SK-N-SH treated with all-trans-retinoic acid at 6 μM for 48 hours (cell line): Measurements from ENCODE around the gene PHGDH.

ENCODE experiments used
- ISL1 ChIP-seq: fragments of 250-450 bp; sonication (Bioruptor Pico); IDR thresholded peaks from 2 replicates; pipeline ENCODE4 v2.1.2; 2022; ENCODE audit warnings: mild to moderate bottlenecking, moderate library complexity
- PATZ1 ChIP-seq: fragments of 250-450 bp; sonication (Bioruptor Pico); IDR thresholded peaks from 2 replicates; pipeline ENCODE4 v1.8.0; 2020; ENCODE audit warnings: mild to moderate bottlenecking, moderate library complexity, borderline replicate concordance
- POU6F1 ChIP-seq: fragments of 250-450 bp; sonication (Bioruptor Pico); IDR thresholded peaks from 2 replicates; pipeline ENCODE4 v1.8.0; 2021; ENCODE audit warnings: low read depth, mild to moderate bottlenecking, moderate library complexity, borderline replicate concordance
- RARB ChIP-seq: fragments of 250-450 bp; sonication (Bioruptor Pico); IDR thresholded peaks from 2 replicates; pipeline ENCODE4 v1.8.0; 2021; ENCODE audit warnings: mild to moderate bottlenecking, moderate library complexity
- TCF4 ChIP-seq: fragments of 250-450 bp; sonication (Bioruptor Pico); IDR thresholded peaks from 2 replicates; pipeline ENCODE4 v1.8.0; 2021; ENCODE audit warnings: mild to moderate bottlenecking, moderate library complexity, borderline replicate concordance
- TSHZ2 ChIP-seq: fragments of 250-450 bp; sonication (Bioruptor Pico); IDR thresholded peaks from 2 replicates; pipeline ENCODE4 v1.5.0; 2020; ENCODE audit warnings: mild to moderate bottlenecking, moderate library complexity
- ZFP30 ChIP-seq: fragments of 450-650 bp; formaldehyde crosslinking; IDR thresholded peaks from 2 replicates; pipeline ENCODE4 v1.5.0; 2022; ENCODE audit warnings: mild to moderate bottlenecking, moderate library complexity
- ZNF8 ChIP-seq: fragments of 450-650 bp; formaldehyde crosslinking; IDR thresholded peaks from 2 replicates; pipeline ENCODE4 v1.5.0; 2020; ENCODE audit warnings: mild to moderate bottlenecking, moderate library complexity

- TF ChIP-seq RARB (CRISPR knock-in tag) (no peak), PATZ1 (CRISPR knock-in tag) (no peak), ZNF8 (CRISPR knock-in tag) (no peak), ZFP30 (CRISPR knock-in tag) (no peak), TSHZ2 (no peak), TCF4 (CRISPR knock-in tag) (no peak), POU6F1 (CRISPR knock-in tag) (no peak), ISL1 (CRISPR knock-in tag) (no peak)
Measured at GRCh38 chr1:119676571-119677206, 35.0 kb upstream of the PHGDH start.
